Mesothelial cell of epicardium (in vitro differentiated cells): ENCODE data around the gene OR2V2. TPM values are rescaled to one million over a fixed set of nuclear protein-coding genes. Genes with fewer than 3 reads are reported as not detected.

Source experiments
- DNase-seq, 2 experiments: peaks; one replicate each; pipeline ENCODE4 v3.0.0; 2021; ENCODE audit warnings: low spot score in 2 of 2; ENCODE audit not compliant: unreplicated experiment in 2 of 2
- H3K27ac Mint-ChIP-seq: 2 replicates; pipeline ENCODE4 v1.8.0; 2021; ENCODE audit warnings: mixed read lengths
- H3K27me3 Mint-ChIP-seq: 2 replicates; pipeline ENCODE4 v1.8.0; 2021; ENCODE audit warnings: low read depth, mixed read lengths
- H3K36me3 Mint-ChIP-seq: 2 replicates; pipeline ENCODE4 v1.8.0; 2021; ENCODE audit warnings: mixed read lengths
- H3K4me1 Mint-ChIP-seq: 2 replicates; pipeline ENCODE4 v1.8.0; 2021; ENCODE audit warnings: mixed read lengths
- H3K4me3 Mint-ChIP-seq: 2 replicates; pipeline ENCODE4 v1.8.0; 2021; ENCODE audit warnings: mild to moderate bottlenecking, moderate library complexity, mixed read lengths
- H3K9me3 Mint-ChIP-seq: 2 replicates; pipeline ENCODE4 v1.8.0; 2021; ENCODE audit warnings: mixed read lengths
- CTCF ChIP-seq: fragments of 200-600 bp; sonication (generic); IDR thresholded peaks from one replicate; pipeline ENCODE4 v1.5.0; 2021; ENCODE audit warnings: antibody characterized with exemption; ENCODE audit not compliant: unreplicated experiment
- total RNA-seq: library from RNA; stranded (reverse); gene quantifications from 3 replicates; pipeline ENCODE4 v1.2.1, GENCODE V29; 2021

OR2V2 gene
- total RNA-seq, 1 donor from 2014 or later = not detected

- H3K27me3 Mint-ChIP-seq = peaks cover 94% of the 10 kb centered on the region
- no peak overlapping the region for H3K4me3 Mint-ChIP-seq
- DNase-seq = no peak
- H3K4me1 Mint-ChIP-seq = no peaks in the 10 kb centered on the region
- TF ChIP-seq CTCF = no peak
- H3K9me3 Mint-ChIP-seq = no peaks in the 10 kb centered on the region
- H3K27ac Mint-ChIP-seq = no peak overlapping the region
- no peaks in the 10 kb centered on the region for H3K36me3 Mint-ChIP-seq
Measured at GRCh38 chr5:181120306-181120705, 27.1 kb upstream of the OR2V2 start.

GRCh38 chr5:181120761-181121160 is 26.6 kb upstream of the OR2V2 start:
- Mint-ChIP-seq H3K9me3 (no peaks in the 10 kb centered on the region), H3K36me3 (no peaks in the 10 kb centered on the region), H3K4me1 (no peaks in the 10 kb centered on the region), H3K27ac (no peak overlapping the region), H3K27me3 (peaks cover 93% of the 10 kb centered on the region), H3K4me3 (no peak overlapping the region)
- no peak for DNase-seq
- TF ChIP-seq CTCF = no peak

GRCh38 chr5:181121675-181122561 is 25.5 kb upstream of the OR2V2 start:
- Mint-ChIP-seq H3K27me3 (peaks cover 91% of the 10 kb centered on the region), H3K27ac (no peak overlapping the region), H3K9me3 (no peaks in the 10 kb centered on the region), H3K4me1 (no peaks in the 10 kb centered on the region), H3K4me3 (no peak overlapping the region), H3K36me3 (no peaks in the 10 kb centered on the region)
- DNase-seq = no peak
- TF ChIP-seq CTCF = no peak

GRCh38 chr5:181124526-181124925 is 22.9 kb upstream of the OR2V2 start:
- no peak for TF ChIP-seq CTCF
- Mint-ChIP-seq H3K36me3 (no peaks in the 10 kb centered on the region), H3K27me3 (peaks cover 90% of the 10 kb centered on the region), H3K4me3 (no peak overlapping the region), H3K27ac (no peak overlapping the region), H3K9me3 (no peaks in the 10 kb centered on the region), H3K4me1 (no peaks in the 10 kb centered on the region)
- DNase-seq = no peak

GRCh38 chr5:181126841-181127240 is 20.5 kb upstream of the OR2V2 start:
- H3K9me3 Mint-ChIP-seq = no peaks in the 10 kb centered on the region
- H3K27me3 Mint-ChIP-seq = peaks cover 89% of the 10 kb centered on the region
- DNase-seq = no peak
- no peak for TF ChIP-seq CTCF
- no peaks in the 10 kb centered on the region for H3K4me1 Mint-ChIP-seq
- H3K27ac Mint-ChIP-seq = no peak overlapping the region
- H3K36me3 Mint-ChIP-seq = no peaks in the 10 kb centered on the region
- no peak overlapping the region for H3K4me3 Mint-ChIP-seq
